ENCODE data around the gene DNM1L. TPM values are rescaled to one million over a fixed set of nuclear protein-coding genes. Genes with fewer than 3 reads are reported as not detected.

The DNM1L gene
- total RNA-seq: 50.0 and 53.4 TPM in 2 replicates

GRCh38 chr12:32679091-32679919 lies at the start of gene DNM1L:
TSS of gene DNM1L (plus strand) at chr12:32679301. CDS start at chr12:32679364, 63 bp downstream.

GRCh38 chr12:32755654-32756475 lies 76.8 kb downstream of the DNM1L start, which contains the start of gene YARS2:
TSS of gene YARS2 (minus strand) at chr12:32755897. CDS start at chr12:32755874, 23 bp downstream.

Other genes starting within 250 kb of the DNM1L start
- 15.9 and 19.7 TPM in 2 replicates for gene YARS2, start 76.6 kb downstream of the DNM1L start, total RNA-seq
- 12.9 and 21.1 TPM in 2 replicates for gene PKP2, start 217.5 kb downstream of the DNM1L start, total RNA-seq

Measured in pericardium fibroblast (primary cell).